ENCODE results near the gene ABCF2. TPM values are rescaled to one million over a fixed set of nuclear protein-coding genes. Genes with fewer than 3 reads are reported as not detected.

ABCF2 gene
- total and polyA plus RNA-seq, 2 of the 13 experiments (the other 11 are each of a cell fraction or from before 2014, with no cell fraction given) = 16.3 to 42.5 TPM

- no peak for ATAC-seq
- in situ Hi-C loops (cut with HindIII; ENCODE audit: extremely low pct_ligation_motif_present, low pct_unique_long_range_greater_than_20kb) (no loop called here), intact Hi-C loops (cut with micrococcal nuclease; ENCODE audit: unreplicated experiment) (no loop called here)
- Histone ChIP-seq H3K27ac (ENCODE audit: extremely low read length, insufficient read depth, low read length) (no peak overlapping the region), H3K4me2 (ENCODE audit: low read depth, low read length) (no peak overlapping the region), H3K9ac (ENCODE audit: insufficient read depth, low read depth, low read length) (no peak overlapping the region), H3K4me3 (replicated peaks in 1 of 3; ENCODE audit: insufficient read depth in 1 of 3, low read depth in 2 of 3, low read length in 3 of 3) (no peak overlapping the region), H3K36me3 (replicated peaks in 1 of 2; ENCODE audit: control insufficient read depth in 1 of 2, insufficient read depth in 2 of 2, low read length in 2 of 2) (peaks cover 6 to 32% of the 10 kb centered on the region in 2 experiments; a peak in 4 of 5 replicates), H3K9me3 (ENCODE audit: low read length) (no peaks in the 10 kb centered on the region), H3K79me2 (ENCODE audit: insufficient read depth, low read length) (peaks cover 14% of the 10 kb centered on the region), H3K27me3 (ENCODE audit: control insufficient read depth in 1 of 2, insufficient read depth in 2 of 2, low read length in 2 of 2) (no peaks in the 10 kb centered on the region; a peak in 1 of 5 replicates), H3K4me1 (ENCODE audit: insufficient read depth, low read length) (peaks cover 35% of the 10 kb centered on the region), H2AFZ (ENCODE audit: low read length) (no peak overlapping the region), H4K20me1 (ENCODE audit: insufficient read depth, low read length) (peaks cover 12% of the 10 kb centered on the region; the same call in 1 of the 2 replicates)
- ChIA-PET CTCF (ENCODE audit: low intra/inter-chr PET ratio, low total read pairs) (no interaction called here), POLR2A (interaction anchor here (0.6 kb wide), 1 partner anchor 20 kb away, joined by 5 read pairs; no protein-coding TSS in a partner anchor)
- DNase-seq (ENCODE audit: low spot score) = no peak
- BruUV-seq (replicated peaks) = no TSS peak
- no peak for FAIRE-seq
- 92% methylated on average over 8 of the region's 17 CpGs for WGBS (ENCODE audit: low lambda C conversion rate)
- TF ChIP-seq ZSCAN22 (CRISPR knock-in tag; IDR thresholded peaks at IDR 0.05) (no peak), HNRNPLL (IDR thresholded peaks at IDR 0.05; ENCODE audit: low read depth, low read length, poor library complexity, severe bottlenecking) (no peak), NPAS2 (CRISPR knock-in tag; IDR thresholded peaks at IDR 0.05; ENCODE audit: borderline replicate concordance) (no peak), ZNF713 (CRISPR knock-in tag; IDR thresholded peaks at IDR 0.05) (no peak), MXD4 (CRISPR knock-in tag; IDR thresholded peaks at IDR 0.05) (no peak), FOSL2 (CRISPR knock-in tag; IDR thresholded peaks at IDR 0.05) (no peak), IKZF1 (IDR thresholded peaks at IDR 0.05) (no peak), ZSCAN25 (CRISPR knock-in tag; IDR thresholded peaks at IDR 0.05) (no peak), CREB3 (CRISPR knock-in tag; IDR thresholded peaks at IDR 0.05) (no peak)
- TF ChIP-seq, protein P1, sequence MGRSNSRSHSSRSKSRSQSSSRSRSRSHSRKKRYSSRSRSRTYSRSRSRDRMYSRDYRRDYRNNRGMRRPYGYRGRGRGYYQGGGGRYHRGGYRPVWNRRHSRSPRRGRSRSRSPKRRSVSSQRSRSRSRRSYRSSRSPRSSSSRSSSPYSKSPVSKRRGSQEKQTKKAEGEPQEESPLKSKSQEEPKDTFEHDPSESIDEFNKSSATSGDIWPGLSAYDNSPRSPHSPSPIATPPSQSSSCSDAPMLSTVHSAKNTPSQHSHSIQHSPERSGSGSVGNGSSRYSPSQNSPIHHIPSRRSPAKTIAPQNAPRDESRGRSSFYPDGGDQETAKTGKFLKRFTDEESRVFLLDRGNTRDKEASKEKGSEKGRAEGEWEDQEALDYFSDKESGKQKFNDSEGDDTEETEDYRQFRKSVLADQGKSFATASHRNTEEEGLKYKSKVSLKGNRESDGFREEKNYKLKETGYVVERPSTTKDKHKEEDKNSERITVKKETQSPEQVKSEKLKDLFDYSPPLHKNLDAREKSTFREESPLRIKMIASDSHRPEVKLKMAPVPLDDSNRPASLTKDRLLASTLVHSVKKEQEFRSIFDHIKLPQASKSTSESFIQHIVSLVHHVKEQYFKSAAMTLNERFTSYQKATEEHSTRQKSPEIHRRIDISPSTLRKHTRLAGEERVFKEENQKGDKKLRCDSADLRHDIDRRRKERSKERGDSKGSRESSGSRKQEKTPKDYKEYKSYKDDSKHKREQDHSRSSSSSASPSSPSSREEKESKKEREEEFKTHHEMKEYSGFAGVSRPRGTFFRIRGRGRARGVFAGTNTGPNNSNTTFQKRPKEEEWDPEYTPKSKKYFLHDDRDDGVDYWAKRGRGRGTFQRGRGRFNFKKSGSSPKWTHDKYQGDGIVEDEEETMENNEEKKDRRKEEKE (IDR thresholded peaks at IDR 0.05) = no peak
- TF ChIP-seq, protein P2, sequence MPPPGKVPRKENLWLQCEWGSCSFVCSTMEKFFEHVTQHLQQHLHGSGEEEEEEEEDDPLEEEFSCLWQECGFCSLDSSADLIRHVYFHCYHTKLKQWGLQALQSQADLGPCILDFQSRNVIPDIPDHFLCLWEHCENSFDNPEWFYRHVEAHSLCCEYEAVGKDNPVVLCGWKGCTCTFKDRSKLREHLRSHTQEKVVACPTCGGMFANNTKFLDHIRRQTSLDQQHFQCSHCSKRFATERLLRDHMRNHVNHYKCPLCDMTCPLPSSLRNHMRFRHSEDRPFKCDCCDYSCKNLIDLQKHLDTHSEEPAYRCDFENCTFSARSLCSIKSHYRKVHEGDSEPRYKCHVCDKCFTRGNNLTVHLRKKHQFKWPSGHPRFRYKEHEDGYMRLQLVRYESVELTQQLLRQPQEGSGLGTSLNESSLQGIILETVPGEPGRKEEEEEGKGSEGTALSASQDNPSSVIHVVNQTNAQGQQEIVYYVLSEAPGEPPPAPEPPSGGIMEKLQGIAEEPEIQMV (CRISPR knock-in tag; IDR thresholded peaks at IDR 0.05; ENCODE audit: low read depth) = no peak
- TF ChIP-seq, protein P3, sequence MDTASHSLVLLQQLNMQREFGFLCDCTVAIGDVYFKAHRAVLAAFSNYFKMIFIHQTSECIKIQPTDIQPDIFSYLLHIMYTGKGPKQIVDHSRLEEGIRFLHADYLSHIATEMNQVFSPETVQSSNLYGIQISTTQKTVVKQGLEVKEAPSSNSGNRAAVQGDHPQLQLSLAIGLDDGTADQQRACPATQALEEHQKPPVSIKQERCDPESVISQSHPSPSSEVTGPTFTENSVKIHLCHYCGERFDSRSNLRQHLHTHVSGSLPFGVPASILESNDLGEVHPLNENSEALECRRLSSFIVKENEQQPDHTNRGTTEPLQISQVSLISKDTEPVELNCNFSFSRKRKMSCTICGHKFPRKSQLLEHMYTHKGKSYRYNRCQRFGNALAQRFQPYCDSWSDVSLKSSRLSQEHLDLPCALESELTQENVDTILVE (CRISPR knock-in tag; IDR thresholded peaks at IDR 0.05) = no peak
Measured at GRCh38 chr7:151238190-151238810, 11.3 kb upstream of the ABCF2 start.
